Activated CD4-positive, CD25-positive, alpha-beta regulatory T cell treated with anti-CD3 and anti-CD28 coated beads, Interleukin-2, amount 50 U/mL, for 16 hours (primary cell): ENCODE results near the gene CORO1A.
"Not testable (repeated sequence)": the region's sequence is repeated elsewhere in the genome, so short reads cannot be mapped to it uniquely, and the experiment has no call there.

ENCODE experiments used
- DNase-seq: peaks from one replicate; pipeline ENCODE4 v3.0.0-alpha.2; 2020; ENCODE audit warnings: low read depth, low spot score

Gene CORO1A

DNA sequence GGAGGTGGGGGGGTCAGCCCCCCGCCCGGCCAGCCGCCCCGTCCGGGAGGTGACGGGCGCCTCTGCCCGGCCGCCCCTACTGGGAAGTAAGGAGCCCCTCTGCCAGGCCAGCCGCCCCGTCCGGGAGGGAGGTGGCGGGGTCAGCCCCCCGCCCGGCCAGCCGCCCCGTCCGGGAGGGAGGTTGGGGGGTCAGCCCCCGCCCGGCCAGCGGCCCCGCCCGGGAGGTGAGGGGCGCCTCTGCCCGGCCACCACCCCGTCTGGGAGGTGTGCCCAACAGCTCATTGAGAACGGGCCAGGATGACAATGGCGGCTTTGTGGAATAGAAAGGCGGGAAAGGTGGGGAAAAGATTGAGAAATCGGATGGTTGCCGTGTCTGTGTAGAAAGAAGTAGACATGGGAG is 13.3 kb upstream of the CORO1A start:
- DNase-seq: not testable (repeated sequence)

DNA sequence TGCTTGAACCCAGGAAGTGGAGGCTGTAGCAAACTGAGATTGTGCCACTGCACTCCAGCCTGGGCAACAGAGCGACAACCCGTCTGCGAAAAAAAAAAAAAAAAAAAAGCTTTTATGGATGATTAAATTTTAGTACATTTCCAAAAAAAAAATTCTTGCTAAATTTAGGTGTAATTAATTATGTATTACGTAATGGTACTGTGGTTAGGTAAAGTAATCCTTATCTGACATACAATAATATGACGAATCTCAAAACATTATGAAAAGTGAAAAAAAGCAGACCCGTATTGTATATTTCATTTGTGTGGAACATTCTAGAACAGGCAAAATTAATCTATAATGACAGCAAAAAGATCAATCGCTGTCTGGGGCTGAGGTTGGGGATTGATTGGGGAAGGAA is 10.3 kb upstream of the CORO1A start:
- no peak for DNase-seq

DNA sequence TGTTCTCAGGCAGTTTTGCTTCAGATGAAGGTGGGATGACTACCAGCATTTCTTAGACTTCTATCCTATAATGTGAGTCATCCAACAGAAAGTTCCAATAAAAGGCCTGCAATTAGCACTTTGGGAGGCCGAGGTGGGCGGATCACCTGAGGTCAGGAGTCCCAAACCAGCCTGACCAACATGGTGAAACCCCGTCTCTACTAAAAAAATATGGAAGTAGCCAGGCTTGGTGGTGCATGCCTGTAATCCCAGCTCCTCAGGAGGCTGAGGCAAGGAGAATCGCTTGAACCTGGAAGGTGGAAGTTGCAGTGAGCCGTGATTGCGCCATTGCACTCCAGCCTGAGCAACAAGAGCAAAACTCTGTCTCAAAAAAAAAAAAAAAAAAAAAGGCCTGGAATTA is 6.5 kb upstream of the CORO1A start:
- not testable (repeated sequence) for DNase-seq

DNA sequence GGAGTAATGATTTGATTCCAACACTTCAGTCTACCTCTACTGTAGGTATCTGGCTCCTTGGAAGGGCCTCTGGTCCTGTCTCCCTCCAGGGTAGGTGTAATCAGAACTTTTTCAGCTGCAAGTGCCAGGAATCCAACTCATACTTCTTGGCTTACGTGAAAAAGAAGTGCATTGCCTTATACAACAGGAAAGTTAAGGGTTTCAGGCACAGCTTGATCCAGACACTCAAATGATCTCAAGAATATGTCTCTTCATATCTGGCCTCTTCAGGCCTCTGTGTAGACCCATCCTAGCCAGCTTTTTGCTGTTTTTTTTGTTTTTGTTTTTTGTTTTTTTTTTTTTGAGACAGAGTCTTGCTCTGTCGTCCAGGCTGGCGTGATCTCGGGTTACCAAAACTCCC is 4.2 kb upstream of the CORO1A start:
- DNase-seq: no peak

DNA sequence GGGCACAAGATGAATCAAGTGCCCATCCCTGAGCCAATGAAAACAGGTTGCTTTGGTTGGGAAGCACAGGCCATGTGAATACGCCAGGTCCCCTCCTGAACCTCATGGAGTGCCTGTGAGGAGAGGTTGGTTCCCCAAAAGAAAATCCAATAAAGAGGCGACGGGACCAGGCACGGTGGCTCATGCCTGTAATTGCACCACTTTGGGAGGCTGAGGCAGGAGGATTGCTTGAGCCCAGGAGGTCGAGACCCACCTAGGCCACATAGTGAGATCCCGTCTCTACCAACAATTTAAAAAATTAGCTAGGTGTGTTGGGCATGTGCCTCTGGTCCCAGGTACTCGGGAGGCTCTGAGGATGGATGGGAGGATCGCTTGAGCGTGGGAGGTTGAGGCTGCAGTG is 3.5 kb upstream of the CORO1A start:
- no peak for DNase-seq

DNA sequence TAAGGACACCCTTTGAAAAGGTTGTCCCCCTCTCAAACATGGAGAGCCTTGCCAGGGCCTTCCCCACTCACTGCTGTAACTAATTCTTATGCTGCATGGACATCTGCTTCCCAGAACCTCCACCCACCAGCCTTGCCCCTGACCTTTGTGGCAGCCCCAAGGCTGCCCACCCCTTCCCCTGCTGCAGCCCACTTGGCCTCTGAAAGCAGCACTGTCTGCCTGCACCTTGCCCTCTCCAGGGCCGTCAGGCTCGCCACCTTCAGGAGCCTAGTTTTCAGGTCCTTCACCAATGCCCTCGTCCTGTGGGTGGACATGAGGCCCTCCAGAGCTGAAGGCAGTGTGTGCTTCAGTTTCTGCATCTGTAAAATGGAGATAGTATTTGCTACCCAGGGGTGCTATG is 2.7 kb upstream of the CORO1A start:
- no peak for DNase-seq

DNA sequence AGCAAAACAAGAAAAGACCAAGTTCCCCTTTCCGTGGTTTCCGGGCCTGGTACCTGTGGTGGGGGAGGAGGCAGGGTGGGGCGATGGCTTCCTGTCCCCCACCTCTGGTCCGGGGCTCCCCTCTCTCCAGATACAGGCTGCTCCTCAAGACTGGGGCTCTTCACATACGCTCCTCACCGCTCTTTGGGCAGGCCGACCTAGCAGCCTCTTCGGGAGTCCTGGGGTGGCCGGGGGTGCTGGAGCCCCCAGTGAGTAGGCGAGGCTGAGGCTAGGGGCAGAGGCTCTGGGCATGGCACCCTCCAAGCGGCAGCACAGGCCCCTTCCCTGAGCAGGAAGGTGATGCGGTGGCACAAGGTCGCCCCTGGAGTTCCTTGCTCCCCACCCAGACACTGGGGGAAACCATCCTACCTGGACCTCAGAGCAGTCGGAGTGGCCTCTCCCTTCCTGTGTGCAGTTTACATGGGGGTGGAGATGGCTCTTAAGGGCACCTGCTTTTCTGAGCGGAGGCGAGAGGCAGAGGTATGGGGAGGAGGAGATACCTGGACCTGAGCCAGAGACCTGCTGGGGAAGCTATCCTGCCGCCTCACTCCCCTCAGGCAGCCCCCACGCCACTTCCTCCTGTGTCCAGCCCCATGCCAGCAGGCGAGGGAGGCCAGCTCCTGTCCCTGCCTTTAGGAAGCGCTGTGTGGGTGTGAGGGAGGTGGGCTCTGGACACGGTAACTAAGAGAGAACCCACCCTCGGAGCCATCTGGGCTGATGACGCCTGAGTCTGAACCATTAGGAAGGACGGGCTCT is 891 bp downstream of the CORO1A start:
- DNase-seq: peak; percentile 56

DNA sequence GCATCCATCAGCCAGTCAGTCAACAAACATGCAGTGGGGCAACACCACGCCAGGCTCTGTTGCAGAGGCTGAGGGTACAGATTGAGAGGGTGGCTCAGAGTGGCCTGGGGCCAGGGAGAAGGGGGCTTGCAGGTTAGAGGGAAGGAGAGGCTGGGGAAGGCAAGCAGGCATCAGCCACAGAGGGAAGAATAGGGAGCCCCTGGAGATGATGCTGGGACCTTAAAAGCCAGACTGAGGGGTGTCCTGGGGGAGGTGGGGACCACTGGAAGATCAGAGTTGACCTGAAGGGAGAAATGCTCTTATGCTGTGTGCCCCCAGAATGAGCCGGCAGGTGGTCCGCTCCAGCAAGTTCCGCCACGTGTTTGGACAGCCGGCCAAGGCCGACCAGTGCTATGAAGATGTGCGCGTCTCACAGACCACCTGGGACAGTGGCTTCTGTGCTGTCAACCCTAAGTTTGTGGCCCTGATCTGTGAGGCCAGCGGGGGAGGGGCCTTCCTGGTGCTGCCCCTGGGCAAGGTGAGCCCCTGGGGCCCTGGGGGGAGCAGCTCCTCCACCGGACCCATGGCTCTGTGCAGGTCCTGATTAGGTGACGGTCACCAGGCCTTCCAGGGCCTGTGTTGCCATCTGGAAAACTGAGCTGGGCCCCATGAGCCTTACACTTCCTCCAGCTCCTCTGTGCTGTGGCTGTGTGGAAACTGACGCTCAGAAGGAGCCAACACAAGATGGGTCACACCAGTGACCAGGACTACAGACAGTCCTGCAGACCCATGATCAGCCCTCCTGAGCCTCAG is 1.7 kb downstream of the CORO1A start:
- no peak for DNase-seq

DNA sequence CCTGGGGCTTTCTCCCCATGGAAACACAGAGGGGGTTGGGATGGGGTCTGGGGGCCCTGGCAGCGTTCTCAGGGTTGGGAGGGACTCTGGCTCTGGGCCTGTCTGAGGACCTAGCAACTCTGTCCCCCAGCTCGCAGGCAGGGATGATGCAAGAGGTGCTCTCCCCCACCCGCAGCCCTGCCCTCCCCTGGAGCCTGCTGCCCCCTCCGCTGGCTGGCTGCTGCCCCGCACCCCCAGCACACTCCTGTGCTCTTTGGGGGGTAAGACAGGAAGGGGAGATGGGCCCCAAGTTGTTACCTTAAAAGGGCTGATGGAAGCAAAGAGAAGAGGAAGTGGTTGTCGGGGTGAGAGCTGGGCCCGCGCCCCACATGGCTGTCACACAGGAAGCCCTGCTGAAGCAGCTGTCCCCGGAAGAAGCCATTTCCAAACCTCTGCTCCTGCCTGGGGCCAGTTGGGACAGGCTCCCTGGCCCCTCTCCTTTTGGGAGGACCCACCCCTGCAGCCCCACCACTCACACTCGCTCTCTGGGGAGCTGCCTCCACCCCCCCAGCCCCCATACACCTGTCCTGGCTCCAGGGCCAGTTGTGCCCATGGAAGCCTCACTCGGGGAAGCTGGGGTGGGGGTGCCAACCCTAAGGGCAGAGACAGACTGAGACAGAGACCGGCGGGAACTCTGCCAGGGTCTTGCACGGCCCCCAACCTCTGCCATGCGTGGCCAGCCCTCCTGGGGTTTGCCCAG is 2.5 kb downstream of the CORO1A start:
- DNase-seq: peak; percentile 55

DNA sequence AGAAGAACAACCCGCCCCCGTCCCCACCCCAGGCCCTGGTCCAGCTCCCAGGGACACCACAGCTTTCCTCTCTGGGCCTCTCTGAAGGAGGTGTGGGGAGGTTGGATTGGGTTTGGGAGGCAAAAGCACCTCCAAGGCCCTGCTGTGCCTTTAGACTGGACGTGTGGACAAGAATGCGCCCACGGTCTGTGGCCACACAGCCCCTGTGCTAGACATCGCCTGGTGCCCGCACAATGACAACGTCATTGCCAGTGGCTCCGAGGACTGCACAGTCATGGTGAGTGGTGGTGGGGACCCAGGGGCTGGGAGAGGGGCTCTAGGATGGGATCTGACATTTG is 3.0 kb downstream of the CORO1A start:
- DNase-seq: no peak

DNA sequence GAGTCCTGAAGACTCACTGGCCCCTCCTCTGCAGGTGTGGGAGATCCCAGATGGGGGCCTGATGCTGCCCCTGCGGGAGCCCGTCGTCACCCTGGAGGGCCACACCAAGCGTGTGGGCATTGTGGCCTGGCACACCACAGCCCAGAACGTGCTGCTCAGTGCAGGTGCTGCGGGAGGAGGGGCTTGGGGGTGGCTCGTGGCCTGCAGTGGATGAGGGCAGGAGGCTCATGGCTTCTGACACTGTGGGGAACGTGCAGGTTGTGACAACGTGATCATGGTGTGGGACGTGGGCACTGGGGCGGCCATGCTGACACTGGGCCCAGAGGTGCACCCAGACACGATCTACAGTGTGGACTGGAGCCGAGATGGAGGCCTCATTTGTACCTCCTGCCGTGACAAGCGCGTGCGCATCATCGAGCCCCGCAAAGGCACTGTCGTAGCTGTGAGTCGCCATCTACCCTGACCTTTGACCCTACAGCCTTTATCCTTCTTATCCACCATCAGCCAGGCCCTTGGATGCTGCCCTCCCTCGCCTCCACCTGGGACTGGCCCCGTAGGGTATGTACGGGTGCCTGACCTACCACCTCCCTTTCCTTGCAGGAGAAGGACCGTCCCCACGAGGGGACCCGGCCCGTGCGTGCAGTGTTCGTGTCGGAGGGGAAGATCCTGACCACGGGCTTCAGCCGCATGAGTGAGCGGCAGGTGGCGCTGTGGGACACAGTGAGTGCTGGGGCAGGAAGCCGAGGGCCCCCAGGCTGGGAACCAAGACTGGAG is 3.6 kb downstream of the CORO1A start:
- peak; percentile 67 for DNase-seq

DNA sequence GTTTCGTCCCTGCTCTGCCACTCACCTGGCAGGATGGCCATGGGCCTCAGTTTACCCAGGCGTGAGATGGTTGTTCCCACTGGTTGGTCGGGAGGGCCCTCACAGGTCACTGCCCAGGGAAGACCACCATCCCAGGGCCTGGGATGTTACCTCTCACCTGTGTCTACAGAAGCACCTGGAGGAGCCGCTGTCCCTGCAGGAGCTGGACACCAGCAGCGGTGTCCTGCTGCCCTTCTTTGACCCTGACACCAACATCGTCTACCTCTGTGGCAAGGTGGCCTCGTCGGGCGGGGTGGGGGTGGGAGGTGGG is 4.1 kb downstream of the CORO1A start:
- DNase-seq: no peak

DNA sequence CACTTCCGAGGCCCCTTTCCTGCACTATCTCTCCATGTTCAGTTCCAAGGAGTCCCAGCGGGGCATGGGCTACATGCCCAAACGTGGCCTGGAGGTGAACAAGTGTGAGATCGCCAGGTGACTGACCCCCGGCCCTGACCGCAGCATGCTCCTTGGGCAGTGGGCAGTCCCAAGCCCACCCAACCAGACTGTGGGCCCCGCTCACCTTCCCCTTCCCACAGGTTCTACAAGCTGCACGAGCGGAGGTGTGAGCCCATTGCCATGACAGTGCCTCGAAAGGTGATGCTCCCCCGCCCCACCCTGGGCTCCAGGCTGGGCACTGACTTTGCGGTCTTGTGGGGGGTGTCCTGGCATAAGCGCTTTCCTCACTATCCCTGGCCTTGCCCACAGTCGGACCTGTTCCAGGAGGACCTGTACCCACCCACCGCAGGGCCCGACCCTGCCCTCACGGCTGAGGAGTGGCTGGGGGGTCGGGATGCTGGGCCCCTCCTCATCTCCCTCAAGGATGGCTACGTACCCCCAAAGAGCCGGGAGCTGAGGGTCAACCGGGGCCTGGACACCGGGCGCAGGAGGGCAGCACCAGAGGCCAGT is 4.7 kb downstream of the CORO1A start:
- no peak for DNase-seq

DNA sequence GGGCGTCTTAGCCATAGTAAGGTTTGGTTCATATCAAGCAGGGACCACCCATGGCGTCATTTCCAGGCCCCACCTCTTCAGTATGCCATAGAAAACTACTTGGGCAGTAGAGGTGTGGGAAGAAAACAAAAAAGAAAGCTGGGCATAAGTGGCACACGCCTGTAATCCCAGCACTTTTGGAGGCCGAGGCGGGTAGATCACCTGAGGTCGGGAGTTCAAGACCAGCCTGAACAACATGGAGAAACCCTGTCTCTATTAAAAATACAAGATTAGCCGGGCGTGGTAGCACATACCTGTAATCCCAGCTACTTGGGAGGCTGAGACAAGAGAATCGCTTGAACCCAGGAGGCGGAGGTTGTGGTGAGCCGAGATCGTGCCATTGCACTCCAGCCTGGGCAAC is 7.8 kb downstream of the CORO1A start:
- DNase-seq: not testable (repeated sequence)

DNA sequence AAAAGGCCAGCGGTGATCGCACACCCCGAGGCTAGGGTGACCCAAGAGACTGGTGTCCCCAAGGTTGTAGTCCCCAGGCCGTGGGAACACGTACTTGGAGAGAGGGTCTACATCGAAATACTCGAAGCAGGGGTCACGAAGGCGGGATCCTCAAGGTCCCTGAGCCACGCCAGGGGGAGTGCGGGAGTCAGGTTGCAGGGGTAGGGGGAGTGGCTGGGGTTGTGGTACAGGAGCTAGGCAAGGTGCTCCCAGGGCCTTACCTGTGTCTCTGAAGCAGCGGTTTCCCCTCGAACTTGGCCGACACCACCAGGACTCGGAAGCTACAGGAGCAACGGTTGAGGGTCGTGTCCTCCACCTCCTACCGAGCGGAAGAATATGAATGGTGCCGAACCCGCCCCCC is 9.7 kb downstream of the CORO1A start:
- DNase-seq: not testable (repeated sequence)

DNA sequence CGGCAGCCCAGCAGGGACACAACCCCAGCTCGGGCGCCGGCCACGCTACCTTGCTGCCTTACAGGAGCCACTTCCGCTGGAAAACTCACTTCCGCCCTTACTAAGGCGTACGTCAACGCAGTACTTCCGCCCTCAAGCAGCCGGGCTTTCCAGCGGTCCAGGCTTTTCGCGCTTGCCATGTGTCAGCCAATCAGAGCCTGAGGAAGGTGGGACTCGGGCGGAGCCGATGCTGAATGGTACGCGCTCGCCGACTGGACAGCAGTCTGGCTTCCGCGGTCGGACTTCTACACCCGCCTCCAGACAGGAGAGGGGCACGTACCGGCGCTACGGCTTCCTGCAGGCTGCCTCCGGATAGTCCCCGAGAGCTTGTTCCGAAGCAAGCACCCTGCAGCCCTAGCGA is 10.2 kb downstream of the CORO1A start, which contains the start of the genes BOLA2B and SLX1A:
Gene BOLA2B, minus strand, starts transcription at position 52 of the 400 bp plus-strand sequence. CDS start 71 bp downstream, outside the sequence.
Gene SLX1A, plus strand, starts transcription at position 261 of the 400 bp plus-strand sequence. CDS start 210 bp downstream, outside the sequence.
- DNase-seq: not testable (repeated sequence)

DNA sequence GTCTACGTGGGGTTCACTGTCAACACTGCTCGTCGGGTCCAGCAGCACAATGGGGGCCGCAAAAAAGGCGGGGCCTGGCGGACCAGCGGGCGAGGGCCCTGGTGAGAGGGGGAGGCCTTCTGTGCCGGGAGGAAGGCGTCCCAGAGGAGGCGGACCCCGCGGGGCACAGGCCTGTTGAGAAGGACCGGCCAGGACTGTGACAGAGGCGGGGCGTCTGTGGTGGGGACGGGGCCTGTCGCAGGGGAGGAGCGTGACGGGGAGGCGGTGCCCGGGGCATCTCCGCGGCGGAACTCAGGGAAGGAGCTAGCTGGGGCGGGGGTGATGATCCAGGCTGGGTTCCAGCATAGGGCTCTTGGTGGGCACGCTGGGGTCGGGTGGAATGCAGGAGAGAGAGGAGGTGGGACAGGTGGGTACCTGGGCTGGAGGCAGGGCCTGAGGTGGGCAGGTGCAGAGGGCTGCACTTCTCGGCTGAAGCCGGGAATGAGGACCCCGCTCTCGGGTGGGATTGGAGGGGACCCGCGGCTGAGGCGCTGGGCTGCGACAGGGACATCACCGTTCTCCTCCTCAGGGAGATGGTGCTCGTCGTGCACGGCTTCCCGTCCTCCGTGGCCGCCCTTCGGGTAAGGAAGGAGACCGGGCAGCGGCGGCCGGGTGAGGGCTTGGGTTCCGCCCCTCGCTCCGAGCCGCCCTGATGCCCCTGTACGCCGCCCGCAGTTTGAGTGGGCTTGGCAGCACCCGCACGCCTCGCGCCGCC is 10.9 kb downstream of the CORO1A start:
- DNase-seq: not testable (repeated sequence)

DNA sequence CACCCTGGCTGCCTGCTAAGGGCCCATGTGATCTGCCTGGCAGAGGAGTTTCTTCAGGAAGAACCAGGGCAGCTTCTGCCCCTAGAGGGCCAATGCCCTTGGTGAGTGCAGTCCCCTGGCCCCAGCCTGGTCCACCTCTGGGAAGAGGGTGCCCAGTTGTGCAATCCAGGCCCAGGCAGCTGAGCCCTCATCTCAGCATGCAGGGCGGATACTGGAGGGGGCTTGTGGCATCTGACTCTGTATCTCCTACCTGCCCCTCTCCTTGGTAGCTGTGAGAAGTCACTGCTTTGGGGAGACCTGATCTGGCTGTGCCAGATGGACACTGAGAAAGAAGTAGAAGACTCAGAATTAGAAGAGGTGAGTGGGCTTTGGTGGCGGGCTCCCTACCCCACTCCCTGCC is 13.6 kb downstream of the CORO1A start:
- DNase-seq: not testable (repeated sequence)

DNA sequence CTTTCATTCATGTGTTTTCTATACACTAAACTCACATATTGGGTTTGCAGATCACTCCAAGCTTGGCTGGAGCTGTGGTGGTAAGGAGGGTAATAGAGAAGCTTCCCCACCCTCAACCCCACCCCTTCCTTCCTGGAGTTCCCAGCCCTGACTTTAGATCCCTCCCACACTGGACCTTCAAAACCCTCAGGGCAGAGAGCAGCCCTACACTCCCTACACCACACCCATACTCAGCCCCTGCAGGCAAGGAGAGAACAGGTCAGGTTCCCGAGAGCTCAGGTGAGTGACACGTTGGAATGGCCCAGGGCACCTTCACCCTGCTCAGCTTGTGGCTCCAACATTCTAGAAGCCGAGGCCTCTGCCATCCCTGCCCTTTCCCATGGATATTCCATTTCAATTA is 15.6 kb downstream of the CORO1A start, which contains the start of gene SULT1A3:
Gene SULT1A3, plus strand, starts transcription at position 207 of the 400 bp plus-strand sequence. CDS start 1,474 bp downstream, outside the sequence.
- not testable (repeated sequence) for DNase-seq
